GM12878 (cell line): Measurements from ENCODE around the gene ARID5B. TPM values are rescaled to one million over a fixed set of nuclear protein-coding genes. Genes with fewer than 3 reads are reported as not detected.

Experiments used
- BHLHE40 ChIP-seq, 2 experiments: fragments of 450-650 bp in 1 of 2; IDR thresholded peaks; 2 replicates each; pipeline ENCODE4 v1.6.1; 2011 to 2017; ENCODE audit warnings: low read depth in 2 of 2, borderline replicate concordance in 1 of 2, improper control_type of control experiment in 1 of 2, low read length in 1 of 2, mild to moderate bottlenecking in 1 of 2
- ETV6 ChIP-seq, 2 experiments: fragments of 450-650 bp in 1 of 2; IDR thresholded peaks in 1 of 2; conservative IDR thresholded peaks in 1 of 2; 2 replicates each; pipeline ENCODE4 v1.6.1; 2014; ENCODE audit warnings: antibody characterized with exemption in 1 of 2, borderline replicate concordance in 1 of 2, low read depth in 1 of 2, mild to moderate bottlenecking in 1 of 2, moderate library complexity in 1 of 2
- FOXK2 ChIP-seq: fragments of 450-650 bp; IDR thresholded peaks from 2 replicates; pipeline ENCODE4 v1.6.1; 2017; ENCODE audit warnings: mild to moderate bottlenecking, moderate library complexity
- SRF ChIP-seq, 2 experiments: IDR thresholded peaks; 2 replicates each; pipeline ENCODE4 v1.6.1; 2011; ENCODE audit warnings: low read depth in 2 of 2, low read length in 2 of 2, mild to moderate bottlenecking in 1 of 2, moderate library complexity in 1 of 2
- TARDBP ChIP-seq: IDR thresholded peaks from 2 replicates; pipeline ENCODE4 v1.6.1; 2016; ENCODE audit warnings: borderline replicate concordance
- polyA plus RNA-seq, 11 experiments: library from polyadenylated mRNA; depleted of rRNA in 4 of 11; unstranded in 6 of 11; stranded (reverse) in 5 of 11; fragments of >200 nt; fragmentation: Nextera tagmentation in 4 of 11; fragmentation: Illumina TruSeq in 1 of 11; extraction: Ambion mirVana in 4 of 11; extraction: Trizol in 1 of 11; gene quantifications; 1 replicate in 1 of 11; 2 replicates in 10 of 11; pipeline versions ENCODE4 v1.2.1 to v1.2.3, GENCODE V29; 2011 to 2016; ENCODE audit warnings: inconsistent platforms in 2 of 11, missing spikeins in 2 of 11, low read depth in 1 of 11
- total RNA-seq, 4 experiments: library from RNA; depleted of rRNA in 3 of 4; stranded (reverse); fragments of >200 nt in 3 of 4; fragmentation: Illumina TruSeq in 1 of 4; extraction: Trizol in 1 of 4; gene quantifications; 2 replicates each; pipeline versions ENCODE4 v1.2.1 to v1.2.3, GENCODE V29; 2013 to 2021
- TF ChIP-seq, protein P1 (sequence below): IDR thresholded peaks from 2 replicates; pipeline ENCODE4 v1.6.1; 2012; ENCODE audit warnings: improper control_type of control experiment, low read depth, low read length; ENCODE audit not compliant: insufficient replicate concordance
- TF ChIP-seq, protein P2 (sequence below): fragments of 450-650 bp; IDR thresholded peaks from 2 replicates; pipeline ENCODE4 v1.6.1; 2018; ENCODE audit warnings: mild to moderate bottlenecking, low read depth, moderate library complexity; ENCODE audit not compliant: partially characterized antibody
- TF ChIP-seq, protein P3 (sequence below): fragments of 450-650 bp; formaldehyde crosslinking; IDR thresholded peaks from 2 replicates; pipeline ENCODE4 v1.4.0; 2022; ENCODE audit warnings: mild to moderate bottlenecking, moderate library complexity

The ARID5B gene
- total and polyA plus RNA-seq, 10 of the 15 experiments (the other 5 are each of a cell fraction or from before 2014, with no cell fraction given), result 2.7 to 8.5 (median 6.1) TPM

DNA sequence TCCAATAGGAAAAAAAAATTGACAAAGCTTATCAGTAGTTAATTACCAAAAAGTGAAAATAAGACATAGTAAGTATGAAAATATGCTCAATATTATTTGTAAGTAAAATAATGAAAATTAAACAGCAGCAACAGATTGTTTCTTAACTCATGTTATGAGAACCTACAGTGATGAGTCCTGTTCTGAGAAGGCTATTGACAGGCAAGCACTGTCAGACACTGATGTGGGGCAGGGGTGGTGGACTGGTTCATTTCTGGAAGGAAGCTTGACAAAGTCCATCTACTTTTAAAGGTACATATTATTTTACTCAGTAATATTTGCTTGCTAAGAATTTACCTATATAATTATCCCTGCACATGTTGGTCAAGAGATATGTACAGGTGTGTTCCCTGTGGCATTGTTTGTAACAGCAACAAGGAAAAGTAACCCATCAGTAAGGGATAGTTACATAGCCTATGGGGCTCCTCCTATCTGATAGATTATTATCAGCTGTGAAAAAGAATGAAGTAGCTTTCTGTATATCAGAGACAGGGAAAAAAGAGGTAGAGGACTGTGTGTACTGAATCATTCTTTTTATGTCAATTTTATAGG is 205.5 kb downstream of the ARID5B start (continued):
- TF ChIP-seq, protein P1, sequence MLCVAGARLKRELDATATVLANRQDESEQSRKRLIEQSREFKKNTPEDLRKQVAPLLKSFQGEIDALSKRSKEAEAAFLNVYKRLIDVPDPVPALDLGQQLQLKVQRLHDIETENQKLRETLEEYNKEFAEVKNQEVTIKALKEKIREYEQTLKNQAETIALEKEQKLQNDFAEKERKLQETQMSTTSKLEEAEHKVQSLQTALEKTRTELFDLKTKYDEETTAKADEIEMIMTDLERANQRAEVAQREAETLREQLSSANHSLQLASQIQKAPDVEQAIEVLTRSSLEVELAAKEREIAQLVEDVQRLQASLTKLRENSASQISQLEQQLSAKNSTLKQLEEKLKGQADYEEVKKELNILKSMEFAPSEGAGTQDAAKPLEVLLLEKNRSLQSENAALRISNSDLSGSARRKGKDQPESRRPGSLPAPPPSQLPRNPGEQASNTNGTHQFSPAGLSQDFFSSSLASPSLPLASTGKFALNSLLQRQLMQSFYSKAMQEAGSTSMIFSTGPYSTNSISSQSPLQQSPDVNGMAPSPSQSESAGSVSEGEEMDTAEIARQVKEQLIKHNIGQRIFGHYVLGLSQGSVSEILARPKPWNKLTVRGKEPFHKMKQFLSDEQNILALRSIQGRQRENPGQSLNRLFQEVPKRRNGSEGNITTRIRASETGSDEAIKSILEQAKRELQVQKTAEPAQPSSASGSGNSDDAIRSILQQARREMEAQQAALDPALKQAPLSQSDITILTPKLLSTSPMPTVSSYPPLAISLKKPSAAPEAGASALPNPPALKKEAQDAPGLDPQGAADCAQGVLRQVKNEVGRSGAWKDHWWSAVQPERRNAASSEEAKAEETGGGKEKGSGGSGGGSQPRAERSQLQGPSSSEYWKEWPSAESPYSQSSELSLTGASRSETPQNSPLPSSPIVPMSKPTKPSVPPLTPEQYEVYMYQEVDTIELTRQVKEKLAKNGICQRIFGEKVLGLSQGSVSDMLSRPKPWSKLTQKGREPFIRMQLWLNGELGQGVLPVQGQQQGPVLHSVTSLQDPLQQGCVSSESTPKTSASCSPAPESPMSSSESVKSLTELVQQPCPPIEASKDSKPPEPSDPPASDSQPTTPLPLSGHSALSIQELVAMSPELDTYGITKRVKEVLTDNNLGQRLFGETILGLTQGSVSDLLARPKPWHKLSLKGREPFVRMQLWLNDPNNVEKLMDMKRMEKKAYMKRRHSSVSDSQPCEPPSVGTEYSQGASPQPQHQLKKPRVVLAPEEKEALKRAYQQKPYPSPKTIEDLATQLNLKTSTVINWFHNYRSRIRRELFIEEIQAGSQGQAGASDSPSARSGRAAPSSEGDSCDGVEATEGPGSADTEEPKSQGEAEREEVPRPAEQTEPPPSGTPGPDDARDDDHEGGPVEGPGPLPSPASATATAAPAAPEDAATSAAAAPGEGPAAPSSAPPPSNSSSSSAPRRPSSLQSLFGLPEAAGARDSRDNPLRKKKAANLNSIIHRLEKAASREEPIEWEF, result no peak
- TF ChIP-seq SRF (IDR thresholded peaks at IDR 0.05; ENCODE audit: low read depth in 2 of 2, low read length in 2 of 2), result no peak
- TF ChIP-seq FOXK2, result no peak
- TF ChIP-seq BHLHE40 (IDR thresholded peaks at IDR 0.05; ENCODE audit: borderline replicate concordance in 1 of 2, low read depth in 2 of 2, low read length in 1 of 2), result no peak
- TF ChIP-seq, protein P2, sequence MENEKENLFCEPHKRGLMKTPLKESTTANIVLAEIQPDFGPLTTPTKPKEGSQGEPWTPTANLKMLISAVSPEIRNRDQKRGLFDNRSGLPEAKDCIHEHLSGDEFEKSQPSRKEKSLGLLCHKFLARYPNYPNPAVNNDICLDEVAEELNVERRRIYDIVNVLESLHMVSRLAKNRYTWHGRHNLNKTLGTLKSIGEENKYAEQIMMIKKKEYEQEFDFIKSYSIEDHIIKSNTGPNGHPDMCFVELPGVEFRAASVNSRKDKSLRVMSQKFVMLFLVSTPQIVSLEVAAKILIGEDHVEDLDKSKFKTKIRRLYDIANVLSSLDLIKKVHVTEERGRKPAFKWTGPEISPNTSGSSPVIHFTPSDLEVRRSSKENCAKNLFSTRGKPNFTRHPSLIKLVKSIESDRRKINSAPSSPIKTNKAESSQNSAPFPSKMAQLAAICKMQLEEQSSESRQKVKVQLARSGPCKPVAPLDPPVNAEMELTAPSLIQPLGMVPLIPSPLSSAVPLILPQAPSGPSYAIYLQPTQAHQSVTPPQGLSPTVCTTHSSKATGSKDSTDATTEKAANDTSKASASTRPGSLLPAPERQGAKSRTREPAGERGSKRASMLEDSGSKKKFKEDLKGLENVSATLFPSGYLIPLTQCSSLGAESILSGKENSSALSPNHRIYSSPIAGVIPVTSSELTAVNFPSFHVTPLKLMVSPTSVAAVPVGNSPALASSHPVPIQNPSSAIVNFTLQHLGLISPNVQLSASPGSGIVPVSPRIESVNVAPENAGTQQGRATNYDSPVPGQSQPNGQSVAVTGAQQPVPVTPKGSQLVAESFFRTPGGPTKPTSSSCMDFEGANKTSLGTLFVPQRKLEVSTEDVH, result no peak
- TF ChIP-seq TARDBP, result no peak
- TF ChIP-seq, protein P3, sequence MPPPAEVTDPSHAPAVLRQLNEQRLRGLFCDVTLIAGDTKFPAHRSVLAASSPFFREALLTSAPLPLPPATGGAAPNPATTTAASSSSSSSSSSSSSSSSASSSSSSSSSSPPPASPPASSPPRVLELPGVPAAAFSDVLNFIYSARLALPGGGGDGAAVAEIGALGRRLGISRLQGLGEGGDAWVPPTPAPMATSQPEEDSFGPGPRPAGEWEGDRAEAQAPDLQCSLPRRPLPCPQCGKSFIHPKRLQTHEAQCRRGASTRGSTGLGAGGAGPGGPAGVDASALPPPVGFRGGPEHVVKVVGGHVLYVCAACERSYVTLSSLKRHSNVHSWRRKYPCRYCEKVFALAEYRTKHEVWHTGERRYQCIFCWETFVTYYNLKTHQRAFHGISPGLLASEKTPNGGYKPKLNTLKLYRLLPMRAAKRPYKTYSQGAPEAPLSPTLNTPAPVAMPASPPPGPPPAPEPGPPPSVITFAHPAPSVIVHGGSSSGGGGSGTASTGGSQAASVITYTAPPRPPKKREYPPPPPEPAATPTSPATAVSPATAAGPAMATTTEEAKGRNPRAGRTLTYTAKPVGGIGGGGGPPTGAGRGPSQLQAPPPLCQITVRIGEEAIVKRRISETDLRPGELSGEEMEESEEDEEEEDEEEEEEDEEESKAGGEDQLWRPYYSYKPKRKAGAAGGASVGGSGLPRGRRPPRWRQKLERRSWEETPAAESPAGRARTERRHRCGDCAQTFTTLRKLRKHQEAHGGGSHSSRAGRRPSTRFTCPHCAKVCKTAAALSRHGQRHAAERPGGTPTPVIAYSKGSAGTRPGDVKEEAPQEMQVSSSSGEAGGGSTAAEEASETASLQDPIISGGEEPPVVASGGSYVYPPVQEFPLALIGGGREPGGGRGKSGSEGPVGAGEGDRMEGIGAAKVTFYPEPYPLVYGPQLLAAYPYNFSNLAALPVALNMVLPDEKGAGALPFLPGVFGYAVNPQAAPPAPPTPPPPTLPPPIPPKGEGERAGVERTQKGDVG (CRISPR knock-in tag), result no peak
- TF ChIP-seq ETV6 (conservative IDR thresholded peaks at IDR 0.05 in 1 of 2, IDR thresholded peaks at IDR 0.05 in 1 of 2; ENCODE audit: borderline replicate concordance in 1 of 2, low read depth in 1 of 2), result no peak
